HG03571 (cell line): ENCODE measurements around the gene ATCAY.
"Not testable (repeated sequence)": the region's sequence is repeated elsewhere in the genome, so short reads cannot be mapped to it uniquely, and the experiment has no call there.

ENCODE experiments used
- ATAC-seq: cut with Tn5 transposase; IDR thresholded peaks from one replicate; pipeline ENCODE4 v1.9.1; 2021; ENCODE audit not compliant: unreplicated experiment

ATCAY gene

DNA sequence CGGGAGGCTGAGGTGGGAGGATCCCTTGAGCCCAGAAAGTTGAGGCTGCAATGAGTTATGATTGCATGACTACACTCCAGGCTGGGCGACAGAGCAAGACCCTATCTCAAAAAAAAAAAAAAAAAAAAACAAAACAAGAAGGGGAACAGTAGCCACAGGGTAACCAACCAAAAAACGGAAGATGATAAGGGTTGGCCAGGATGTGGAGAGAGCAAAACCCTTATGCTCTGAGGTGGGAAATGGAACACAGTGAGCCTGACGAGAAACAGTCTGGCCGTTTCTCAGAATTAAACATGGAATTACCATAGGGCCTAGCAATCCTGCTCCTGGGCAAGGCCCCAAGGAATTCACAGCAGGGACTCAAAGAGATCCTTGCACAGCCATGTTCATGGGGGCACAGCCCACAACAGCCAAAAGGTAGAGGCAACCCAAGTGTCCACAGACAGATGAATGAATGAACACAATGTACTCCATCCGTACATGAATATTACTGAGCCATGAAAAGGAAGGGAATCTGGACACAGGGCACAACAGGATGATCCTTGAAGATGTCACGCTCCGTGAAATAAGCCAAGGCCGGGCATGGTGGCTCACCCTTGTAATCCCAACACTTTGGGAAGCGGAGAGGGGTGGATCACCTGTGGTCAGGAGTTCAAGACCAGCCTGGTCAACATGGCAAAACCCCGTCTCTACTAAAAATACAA is 63.7 kb downstream of the ATCAY start:
- ATAC-seq: no peak

DNA sequence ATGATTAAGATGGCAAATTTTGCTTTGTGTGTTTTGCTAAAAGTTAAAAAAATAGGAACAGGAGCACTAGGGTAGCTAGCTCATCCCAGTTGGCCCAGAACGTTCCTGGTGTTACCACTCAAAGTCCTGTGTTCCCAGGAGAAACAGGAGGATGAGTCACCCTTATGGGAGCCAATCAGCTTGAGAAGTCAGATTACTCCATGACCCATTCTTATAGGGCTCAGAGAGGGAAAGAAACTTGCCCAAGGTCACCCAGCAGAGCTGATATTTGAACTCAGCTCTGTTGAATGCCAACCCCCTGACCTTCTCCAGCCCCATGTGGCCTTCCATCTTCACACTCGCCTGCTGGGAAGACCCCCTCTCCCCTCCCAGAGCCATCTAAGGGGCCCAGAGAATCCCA is 65.4 kb downstream of the ATCAY start:
- ATAC-seq: no peak

DNA sequence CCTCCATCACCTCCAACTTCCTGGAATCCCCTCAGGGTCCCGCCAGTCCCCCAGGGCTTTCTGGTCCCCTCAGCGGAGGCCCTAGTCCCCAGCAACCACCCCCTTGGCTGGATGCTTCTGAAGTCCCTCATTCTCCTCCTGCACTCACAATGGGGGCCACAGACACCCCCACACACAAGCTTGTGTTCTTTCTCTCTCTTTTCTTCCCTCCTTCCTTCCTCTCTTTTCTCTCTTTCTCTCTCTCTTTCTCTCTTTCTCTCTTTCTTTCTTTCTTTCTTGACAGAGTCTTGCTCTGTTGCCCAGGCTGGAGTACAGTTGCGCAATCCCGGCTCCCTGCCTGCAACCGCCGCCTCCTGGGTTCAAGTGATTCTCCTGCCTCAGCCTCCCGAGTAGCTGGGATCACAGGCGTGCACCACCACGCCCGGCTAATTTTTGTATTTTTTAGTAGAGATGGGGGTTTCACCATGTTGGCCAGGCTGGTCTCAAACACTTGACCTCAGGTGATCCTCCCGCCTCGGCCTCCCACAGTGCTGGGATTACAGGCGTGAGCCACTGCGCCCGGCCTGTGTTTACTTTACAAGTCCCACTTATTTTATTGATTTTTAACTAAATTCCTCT is 66.9 kb downstream of the ATCAY start:
- ATAC-seq: not testable (repeated sequence)

DNA sequence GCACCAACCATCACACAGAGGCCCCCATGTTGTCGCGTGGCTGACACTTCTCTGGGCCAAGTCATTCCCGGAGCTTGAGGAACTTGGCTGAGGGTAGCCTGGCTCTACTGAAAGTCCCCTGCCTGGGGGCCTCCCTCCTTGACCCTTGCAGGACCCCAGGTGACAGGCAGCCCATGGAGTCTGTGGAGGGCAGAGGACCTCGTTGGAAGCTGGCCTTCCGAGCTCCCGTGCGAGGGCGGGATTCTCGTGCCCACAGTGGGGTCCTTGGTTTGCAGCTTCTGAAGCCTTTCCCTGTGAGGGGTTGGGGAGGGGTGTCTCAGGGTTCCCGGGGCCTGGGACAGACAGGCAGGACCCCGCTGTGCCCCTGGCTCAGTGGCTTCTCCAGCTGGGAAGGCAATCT is 68.8 kb downstream of the ATCAY start:
- ATAC-seq: no peak

DNA sequence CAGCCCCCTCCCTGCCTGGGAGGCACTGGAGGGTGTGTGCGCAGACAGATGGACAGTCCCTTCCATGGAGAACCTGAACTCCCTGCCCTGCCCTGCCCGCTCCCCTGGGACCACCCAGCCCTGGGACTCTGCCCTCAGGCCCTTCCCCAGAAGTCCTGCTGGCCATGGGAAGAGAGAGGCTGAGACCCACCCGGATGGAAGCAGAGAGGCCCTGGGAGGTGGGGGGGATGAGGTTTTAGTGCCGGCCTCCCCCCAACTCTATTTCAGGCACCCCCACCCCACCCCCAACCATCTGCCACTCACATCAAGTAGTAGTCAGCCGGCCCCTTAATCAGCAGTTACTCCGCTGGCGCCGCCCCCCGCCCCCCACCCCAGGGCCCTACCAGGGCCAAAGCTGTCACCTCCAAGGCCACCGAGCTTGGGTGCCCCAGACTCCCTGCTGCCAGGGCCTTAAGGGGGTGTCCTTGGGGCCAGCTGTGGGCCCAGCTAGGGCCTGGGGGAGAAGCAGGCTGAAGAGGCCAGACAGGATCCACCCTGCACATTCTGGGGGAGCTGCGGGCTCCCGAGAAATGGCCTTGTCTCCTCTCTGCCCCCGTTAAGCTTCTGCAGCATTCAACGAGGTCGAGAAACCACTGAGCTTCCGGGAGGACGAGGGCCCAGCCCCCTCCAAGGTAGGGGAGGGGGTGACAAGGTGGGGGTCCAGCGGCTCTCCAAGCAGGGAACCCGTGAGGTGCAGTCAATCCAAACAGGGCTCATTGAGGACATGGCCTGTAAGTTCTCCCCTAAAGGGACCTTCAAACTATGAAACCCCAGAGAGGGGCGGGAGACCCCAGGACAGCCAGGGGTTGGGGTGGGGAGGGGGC is 69.7 kb downstream of the ATCAY start:
- no peak for ATAC-seq

DNA sequence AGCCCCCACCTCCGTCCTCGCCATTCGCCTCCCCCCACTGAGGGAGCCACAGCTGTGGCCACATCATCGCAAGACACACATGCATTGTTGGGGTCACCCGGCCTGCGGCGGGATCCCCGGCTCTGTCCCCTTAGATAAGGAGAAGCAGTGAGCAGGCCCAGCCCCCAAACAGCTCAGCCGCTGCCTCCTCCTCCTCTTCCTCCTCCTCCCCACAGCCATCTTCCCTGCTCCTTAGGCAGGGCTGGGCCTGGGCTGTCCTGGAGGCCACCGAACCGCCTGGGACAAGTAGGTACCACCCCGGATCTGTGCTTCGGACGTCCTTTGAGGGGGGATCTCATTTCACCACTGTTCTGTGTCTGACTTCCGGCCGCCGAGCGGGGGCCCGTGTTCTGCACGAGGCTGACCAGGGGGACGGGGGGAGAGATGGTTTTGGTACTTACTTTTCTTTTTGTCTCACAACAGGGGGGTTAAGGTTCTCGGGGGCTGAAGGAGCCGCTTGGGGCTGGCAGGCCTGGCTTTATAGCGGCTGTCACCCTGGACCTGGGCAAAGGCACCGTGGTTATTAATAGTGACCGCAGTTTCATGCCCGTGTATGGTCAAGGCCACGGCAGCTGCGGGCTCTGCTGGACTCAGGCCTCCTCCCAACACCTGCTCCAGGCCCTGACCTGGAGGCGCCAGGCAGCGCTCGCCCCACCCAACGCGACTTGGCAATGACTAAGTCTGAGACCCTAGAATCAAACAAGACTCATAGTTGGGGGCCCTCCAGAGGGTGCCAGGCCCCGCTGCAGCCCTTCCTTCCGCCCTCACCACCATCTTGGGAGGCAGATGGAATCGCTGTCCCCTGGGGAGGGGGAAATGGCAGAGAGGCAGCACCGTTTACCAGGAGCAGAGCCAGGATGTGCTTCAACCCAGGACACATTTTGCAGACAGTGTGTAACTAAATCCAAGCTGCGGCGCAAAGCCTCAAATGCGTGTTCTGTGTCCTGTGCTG is 70.7 kb downstream of the ATCAY start:
- no peak for ATAC-seq

DNA sequence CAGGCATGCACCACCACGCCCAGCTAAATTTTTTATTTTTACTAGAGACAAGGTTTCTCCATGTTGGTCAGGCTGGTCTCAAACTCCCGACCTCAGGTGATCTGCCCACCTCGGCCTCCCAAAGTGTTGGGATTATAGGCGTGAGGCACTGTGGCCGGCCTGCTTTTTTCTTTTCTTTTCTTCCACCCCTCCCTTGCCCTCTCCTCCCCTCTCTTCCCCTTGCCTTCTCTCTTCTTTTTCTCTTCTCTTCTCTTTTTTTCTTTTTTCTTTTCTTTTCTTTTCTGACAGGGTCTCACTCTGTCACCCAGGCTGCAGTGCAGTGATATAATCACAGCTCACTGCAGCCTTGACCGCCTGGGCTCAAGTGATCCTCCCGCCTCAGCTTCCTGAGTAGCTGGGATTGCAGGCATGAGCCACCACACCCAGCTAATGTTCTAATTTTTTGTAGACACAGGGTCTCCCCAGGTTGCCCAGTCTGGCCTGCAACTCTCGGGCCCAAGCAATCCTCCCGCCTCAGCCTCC is 72.3 kb downstream of the ATCAY start:
- not testable (repeated sequence) for ATAC-seq

DNA sequence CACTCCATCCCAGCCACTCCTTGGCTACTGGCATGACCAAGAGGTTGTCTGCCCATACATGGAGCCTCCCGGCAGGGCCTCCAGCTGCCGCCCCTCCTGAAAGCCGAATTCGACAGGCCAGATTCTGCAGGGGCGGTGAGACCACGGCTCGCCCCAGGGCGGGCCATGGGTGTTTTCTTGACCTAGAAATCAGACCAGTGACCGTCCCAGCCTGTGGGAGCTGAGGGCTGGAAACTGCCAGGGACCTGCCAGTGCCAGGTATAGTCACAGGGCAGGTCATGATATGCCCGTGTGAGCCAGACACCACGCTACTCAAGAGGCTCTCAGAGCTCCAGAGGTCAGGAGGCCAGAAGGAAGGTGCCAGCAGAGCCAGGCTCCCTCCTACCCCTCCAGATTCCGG is 73.6 kb downstream of the ATCAY start:
- no peak for ATAC-seq

DNA sequence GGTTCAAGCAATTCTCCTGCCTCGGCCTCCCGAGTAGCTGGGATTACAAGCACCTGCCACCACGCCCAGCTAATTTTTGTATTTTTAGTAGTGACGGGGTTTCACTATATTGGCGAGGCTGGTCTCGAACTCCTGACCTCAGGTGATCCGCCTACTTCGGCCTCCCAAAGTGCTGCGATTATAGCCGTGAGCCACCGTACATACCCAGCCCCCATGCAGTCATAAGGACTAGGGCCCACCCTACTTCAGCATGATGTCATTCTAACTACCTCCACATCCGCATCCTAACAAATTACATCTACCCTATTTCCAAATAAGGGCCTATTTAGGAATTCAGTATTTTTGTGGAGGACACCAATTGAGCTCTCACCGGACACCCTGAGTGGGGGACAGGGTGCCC is 74.8 kb downstream of the ATCAY start:
- not testable (repeated sequence) for ATAC-seq

DNA sequence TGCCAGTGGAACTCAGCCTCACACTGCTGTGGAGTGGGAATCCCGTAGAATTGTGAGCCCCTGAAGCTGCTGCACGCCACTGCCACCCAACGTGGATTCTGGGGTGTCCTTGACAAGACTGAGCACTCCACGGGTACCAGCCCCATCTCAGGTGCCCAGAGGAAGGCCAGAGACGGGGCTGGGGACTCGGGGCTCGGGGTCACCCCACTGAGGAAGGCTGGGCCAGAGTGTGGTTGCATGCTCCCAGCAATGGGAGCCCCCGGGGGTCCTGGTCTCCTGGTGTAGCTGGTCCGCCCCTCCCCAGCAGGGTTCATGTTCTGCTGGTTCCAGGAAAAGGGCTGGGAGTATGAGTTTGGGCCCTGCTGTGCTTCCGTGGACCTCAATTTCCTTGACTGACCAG is 75.2 kb downstream of the ATCAY start:
- no peak for ATAC-seq

DNA sequence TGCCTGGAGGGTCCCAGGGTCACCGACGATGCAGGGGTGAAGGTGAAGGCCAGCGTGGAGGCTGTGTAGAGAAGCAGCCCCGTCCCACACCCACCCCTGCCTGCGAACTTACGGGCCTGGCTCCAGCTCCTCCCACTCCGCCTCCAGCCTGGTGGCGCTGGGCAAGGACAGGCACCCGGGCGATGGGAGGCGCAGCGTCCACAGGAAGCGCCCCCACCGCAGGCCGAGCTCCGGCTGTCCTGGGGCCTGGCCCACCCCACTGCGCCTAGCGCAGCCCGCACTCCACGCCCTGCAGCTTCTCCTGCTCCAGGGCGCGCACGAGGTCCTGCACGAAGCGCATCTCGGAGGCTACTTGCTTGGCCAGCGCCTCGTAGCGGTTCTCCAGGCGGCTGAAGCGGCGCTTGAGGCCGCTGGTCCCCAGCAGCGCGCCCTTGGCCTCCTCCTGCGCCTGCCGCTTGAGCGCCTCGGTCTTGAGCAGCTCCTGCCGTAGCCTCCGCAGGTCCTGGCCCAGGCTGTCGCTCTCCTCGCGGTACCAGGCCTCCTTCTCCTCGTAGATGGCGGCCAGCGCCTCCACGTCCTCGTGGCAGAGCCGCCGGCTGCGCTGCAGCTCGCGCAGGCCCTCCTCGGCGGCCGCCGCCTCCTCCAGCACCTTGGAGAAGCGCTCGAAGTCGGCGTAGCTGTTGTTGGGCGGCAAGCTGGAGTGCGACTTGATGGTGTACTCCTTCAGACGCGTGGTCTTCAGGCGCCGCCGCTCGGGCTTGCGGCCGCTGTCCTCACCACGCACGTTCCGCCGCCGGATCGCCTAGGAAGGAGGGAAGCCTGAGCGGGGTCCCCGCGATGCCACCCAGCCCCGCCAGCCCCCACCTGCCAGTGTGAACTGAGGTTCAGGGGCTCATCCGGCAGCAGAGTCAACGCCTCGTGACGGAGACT is 78.6 kb downstream of the ATCAY start:
- ATAC-seq: no peak

DNA sequence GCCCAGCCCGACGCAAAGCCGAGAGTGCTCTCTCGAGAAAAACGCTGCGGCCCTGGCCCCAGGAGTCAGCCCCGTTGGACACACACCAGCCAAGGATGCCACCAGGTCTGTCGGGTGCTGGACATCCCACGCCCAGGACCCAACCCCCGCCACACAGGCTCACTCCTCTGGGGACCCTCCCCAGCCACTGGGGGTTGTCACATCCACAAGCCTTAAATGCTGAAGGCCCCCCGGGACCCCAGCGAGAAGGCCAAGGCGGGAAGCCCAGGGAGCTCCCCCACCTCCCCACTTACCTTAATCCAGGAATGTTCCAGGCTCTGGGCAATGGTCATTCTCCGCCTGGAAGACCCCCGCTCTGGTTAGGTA is 79.3 kb downstream of the ATCAY start:
- no peak for ATAC-seq

DNA sequence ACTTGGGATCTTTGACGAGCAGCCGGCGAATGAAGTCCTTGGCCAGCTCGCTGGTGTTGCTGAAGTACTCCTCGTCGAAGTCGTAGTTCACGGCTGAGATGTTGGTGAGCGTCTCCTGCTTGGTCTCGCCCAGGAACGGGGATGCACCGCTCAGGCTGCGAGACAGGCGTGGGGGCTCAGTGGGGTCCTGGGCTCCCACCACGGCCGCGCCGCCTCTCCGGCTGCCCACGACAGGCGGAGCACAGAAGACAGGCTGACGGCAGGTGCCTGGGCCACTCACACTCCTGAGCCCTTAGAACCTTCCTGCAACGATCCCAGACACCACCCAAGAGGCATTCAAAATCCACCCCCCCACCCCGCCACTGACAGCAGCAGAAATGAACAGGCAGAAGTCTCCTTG is 80.5 kb downstream of the ATCAY start:
- no peak for ATAC-seq

DNA sequence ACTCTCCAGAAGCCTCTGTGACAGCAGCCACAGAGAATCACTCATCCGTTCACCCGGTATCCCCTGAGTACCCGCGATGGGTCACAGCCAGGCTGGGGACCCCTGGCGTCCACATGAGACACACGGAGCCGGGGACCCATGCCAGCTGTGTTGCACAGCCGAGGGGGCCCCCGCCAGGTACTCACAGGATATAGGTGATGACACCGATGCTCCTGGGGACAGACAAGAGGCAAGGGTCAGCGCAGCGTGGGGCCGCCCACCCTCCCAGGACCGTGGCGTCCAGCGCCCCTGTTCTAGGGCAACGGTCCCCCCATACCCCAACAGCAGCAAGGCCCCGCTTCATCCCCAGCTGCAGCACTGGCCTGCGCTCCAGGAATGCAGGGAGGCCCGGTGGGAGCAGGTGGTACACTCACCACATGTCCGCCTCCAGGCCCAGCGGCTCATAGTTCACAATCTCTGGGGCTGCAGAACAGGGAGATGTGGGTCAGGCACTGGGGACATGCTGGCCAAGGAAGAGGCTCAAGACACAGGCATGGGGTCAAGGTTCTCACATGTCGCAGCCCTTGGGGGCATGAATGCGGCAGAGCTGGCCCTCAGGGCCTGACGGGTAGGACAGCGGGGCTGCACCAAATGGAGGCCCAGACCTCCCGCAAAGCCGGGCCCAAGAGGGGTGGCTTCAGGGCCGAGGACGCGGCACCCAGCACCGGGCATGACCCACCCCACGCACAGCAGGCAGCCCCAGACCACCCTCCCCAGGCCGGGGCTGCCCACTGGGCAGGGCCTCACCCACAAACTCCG is 83.2 kb downstream of the ATCAY start:
- ATAC-seq: no peak

DNA sequence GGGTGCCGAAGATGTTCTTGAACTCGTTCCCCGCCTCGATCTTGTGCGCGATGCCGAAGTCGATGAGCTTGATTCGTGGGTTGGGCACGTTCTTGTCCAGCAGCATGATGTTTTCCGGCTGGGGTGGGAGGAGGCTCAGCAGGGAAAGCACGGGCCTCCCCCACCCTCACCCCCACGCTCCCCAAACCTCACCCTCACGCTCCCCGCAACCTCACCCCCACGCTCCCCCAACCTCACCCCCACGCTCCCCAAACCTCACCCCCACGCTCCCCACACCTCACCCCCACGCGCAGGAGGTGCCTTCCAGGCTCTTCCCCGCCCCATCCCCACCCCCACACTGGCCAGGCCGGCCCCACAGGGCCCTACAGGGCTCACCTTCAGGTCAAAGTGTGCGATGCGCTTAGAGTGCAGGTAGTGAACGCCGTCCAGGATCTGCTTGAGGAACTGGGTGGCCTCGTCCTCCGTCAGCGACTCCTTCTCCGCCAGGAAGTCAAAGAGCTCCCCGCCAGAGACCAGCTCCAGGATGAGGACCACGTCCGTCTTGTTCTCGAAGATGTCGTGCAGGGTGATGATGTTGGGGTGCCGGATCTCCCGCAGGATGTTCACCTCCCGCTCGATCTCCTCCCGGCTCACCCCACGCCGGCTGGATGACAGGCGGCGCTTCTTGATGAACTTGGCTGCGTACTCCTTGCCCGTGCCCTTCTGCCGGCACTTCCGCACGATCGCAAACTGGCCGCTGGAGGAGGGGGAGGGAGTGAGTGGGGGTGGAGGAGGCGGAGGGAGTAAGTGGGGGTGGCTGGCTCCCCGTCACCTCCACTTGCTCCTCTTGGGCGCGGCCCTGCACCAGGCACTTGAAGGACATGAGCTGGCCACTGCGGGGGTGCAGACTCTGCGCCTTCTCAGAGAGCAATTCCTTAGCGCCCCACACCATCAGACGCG is 84.0 kb downstream of the ATCAY start:
- no peak for ATAC-seq

DNA sequence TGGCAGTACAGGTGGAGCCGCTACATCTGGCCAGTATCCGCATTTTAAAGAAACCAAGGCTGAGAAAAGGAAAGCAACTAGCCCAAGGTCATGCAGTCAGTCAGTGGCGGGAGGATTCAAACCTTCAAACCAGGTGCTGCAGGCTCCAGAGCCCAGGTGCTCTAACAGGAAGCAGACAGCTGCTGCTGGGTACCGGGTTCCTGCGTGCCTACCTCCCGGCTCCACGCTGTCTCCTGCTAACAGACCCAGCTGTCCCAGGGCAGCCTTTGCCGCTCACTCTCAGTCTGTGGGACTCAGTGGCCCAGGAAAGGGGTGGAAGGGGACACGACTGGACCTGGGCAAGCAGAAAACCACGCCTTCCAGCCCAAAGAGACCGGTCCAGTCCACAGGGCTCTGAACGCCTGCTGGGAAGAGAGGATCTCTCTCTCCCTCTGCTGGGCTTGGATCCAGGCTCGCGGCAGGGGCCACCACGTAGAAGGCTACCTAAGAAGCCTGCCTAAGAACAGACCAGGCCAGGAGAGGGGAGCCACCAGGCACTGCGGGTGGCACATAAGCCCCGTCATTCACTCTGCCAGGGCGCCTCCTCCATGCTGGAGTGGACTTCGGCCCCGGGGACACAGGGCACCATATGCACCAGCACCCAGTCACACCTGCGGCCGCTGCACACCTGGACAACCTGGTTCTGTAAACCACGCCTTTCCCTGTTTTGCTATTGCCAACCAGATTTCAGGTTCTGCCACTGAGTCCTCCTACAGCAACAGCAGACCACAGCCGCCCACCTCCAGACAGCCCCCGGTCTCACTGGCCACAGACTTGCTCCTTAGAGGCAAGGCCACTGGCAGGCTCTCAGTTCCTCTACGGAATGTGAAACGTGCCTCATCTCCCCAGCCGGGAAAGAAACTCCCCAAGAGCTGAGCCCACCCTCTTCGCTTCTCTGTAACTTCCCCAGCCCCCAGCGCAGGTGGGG is 85.8 kb downstream of the ATCAY start:
- ATAC-seq: no peak

DNA sequence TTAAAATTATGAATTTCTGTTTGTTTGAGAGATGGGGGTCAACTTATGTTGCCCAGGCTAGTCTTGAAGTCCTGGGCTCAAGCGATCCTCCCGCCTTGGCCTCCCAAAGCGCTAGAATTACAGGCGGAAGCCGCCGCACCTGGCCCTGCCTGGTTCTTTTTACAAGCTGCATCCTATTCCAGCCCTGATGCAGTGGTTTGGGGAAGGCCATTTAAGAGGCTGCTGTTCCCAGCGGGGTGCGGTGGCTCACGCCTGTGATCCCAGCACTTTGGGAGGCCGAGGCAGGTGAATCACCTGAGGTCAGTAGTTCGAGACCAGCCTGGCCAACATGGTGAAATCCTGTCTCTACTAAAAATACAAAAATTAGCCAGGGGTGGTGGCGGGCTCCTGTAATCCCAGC is 87.5 kb downstream of the ATCAY start:
- ATAC-seq: not testable (repeated sequence)
